Ovary (tissue), 3 donors: ENCODE data around the gene MFF.

Source experiments
- CTCF ChIP-seq, 3 donors: fragments of 450-650 bp in 2 of 3; fragments of 200-600 bp in 1 of 3; IDR thresholded peaks; one replicate each; pipeline versions ENCODE4 v1.5.1 to v1.8.0; 2016 to 2022; ENCODE audit warnings: antibody characterized with exemption in 3 of 3, mild to moderate bottlenecking in 1 of 3
- POLR2A ChIP-seq: fragments of 450-650 bp; IDR thresholded peaks from one replicate; pipeline ENCODE4 v1.6.1; 2017; ENCODE audit warnings: antibody characterized with exemption, mild to moderate bottlenecking, moderate library complexity
- donor health status: DM: no; HTN: no; CAD: no.

GRCh38 chr2:227326783-227327182 is 1.7 kb downstream of the MFF start:
- no peak for TF ChIP-seq CTCF (IDR thresholded peaks at IDR 0.05)
- no peak for TF ChIP-seq POLR2A
